Smooth muscle cell (in vitro differentiated cells): ENCODE results near the gene HHIPL1. TPM values are rescaled to one million over a fixed set of nuclear protein-coding genes. Genes with fewer than 3 reads are reported as not detected.

Source experiments
- DNase-seq: peaks from one replicate; lab custom pipeline; 2025; ENCODE audit not compliant: unreplicated experiment; lab: John Stamatoyannopoulos, UW
- H2AFZ ChIP-seq: fragments of 200-600 bp; sonication (generic); 2 replicates; pipeline ENCODE4 v1.6.0; 2016; ENCODE audit warnings: antibody characterized with exemption, low read depth, mild to moderate bottlenecking
- H3F3A ChIP-seq: fragments of 200-600 bp; sonication (generic); 2 replicates; pipeline ENCODE4 v1.6.0; 2017; ENCODE audit warnings: antibody characterized with exemption, low read depth
- H3K27ac ChIP-seq: fragments of 200-600 bp; sonication (generic); 2 replicates; pipeline ENCODE4 v1.5.1; 2016; ENCODE audit warnings: low read depth, mild to moderate bottlenecking
- H3K27me3 ChIP-seq: fragments of 200-600 bp; sonication (generic); 2 replicates; pipeline ENCODE4 v1.6.1; 2016; ENCODE audit warnings: low read depth, mild to moderate bottlenecking
- H3K36me3 ChIP-seq: fragments of 200-600 bp; sonication (generic); 2 replicates; pipeline ENCODE4 v1.5.1; 2016; ENCODE audit warnings: low read depth
- H3K4me1 ChIP-seq: fragments of 200-600 bp; sonication (generic); 2 replicates; pipeline ENCODE4 v1.5.1; 2016; ENCODE audit warnings: low read depth
- H3K4me2 ChIP-seq: fragments of 200-600 bp; sonication (generic); 2 replicates; pipeline ENCODE4 v1.6.0; 2016; ENCODE audit warnings: mild to moderate bottlenecking
- H3K4me3 ChIP-seq: fragments of 200-600 bp; sonication (generic); 2 replicates; pipeline ENCODE4 v1.5.1; 2016; ENCODE audit warnings: mild to moderate bottlenecking
- H3K79me2 ChIP-seq: fragments of 200-600 bp; sonication (generic); 2 replicates; pipeline ENCODE4 v1.6.0; 2016; ENCODE audit warnings: low read depth, mild to moderate bottlenecking
- H3K9ac ChIP-seq: fragments of 200-600 bp; sonication (generic); 2 replicates; pipeline ENCODE4 v1.6.0; 2016; ENCODE audit warnings: low read depth
- H3K9me3 ChIP-seq: fragments of 200-600 bp; sonication (generic); replicated peaks from 2 replicates; pipeline ENCODE4 v1.5.1; 2016; ENCODE audit warnings: low read depth
- H4K20me1 ChIP-seq: fragments of 200-600 bp; sonication (generic); 2 replicates; pipeline ENCODE4 v1.6.0; 2016; ENCODE audit warnings: low read depth
- WGBS: methylation state at CpG from one replicate; pipeline ENCODE4 v1.1.7; 2016; ENCODE audit warnings: low lambda C conversion rate; 5-methylcytosine and 5-hydroxymethylcytosine counted together
- polyA plus RNA-seq: library from polyadenylated mRNA; unstranded; fragments of >200 nt; fragmentation: Nextera tagmentation; extraction: Ambion mirVana; gene quantifications from 2 replicates; pipeline ENCODE4 v1.2.1, GENCODE V29; 2016
- total RNA-seq: library from RNA; depleted of rRNA; stranded (reverse); fragments of >200 nt; gene quantifications from 2 replicates; pipeline ENCODE4 v1.2.3, GENCODE V29; 2014
- TF ChIP-seq, protein P1 (sequence below): fragments of 200-600 bp; sonication (generic); IDR thresholded peaks from 2 replicates; pipeline ENCODE4 v1.5.1; 2017; ENCODE audit warnings: borderline replicate concordance, mild to moderate bottlenecking, antibody characterized with exemption; ENCODE audit not compliant: insufficient read depth, poor library complexity, severe bottlenecking

The HHIPL1 gene
- total and polyA plus RNA-seq, 2 experiments from 2014 or later, result 9.6 to 11.9 TPM

- H3K36me3 ChIP-seq, result no peaks in the 10 kb centered on the region
- H3K4me2 ChIP-seq, result no peak overlapping the region
- H3K9me3 ChIP-seq, result peaks cover 4% of the 10 kb centered on the region
- H3K27me3 ChIP-seq, result no peaks in the 10 kb centered on the region
- peaks cover 5% of the 10 kb centered on the region for H3K4me1 ChIP-seq
- H3K4me3 ChIP-seq, result no peak overlapping the region
- WGBS, result 90% methylated on average over 24 of the region's 24 CpGs
- no peak for DNase-seq
- H3K27ac ChIP-seq, result no peak overlapping the region
- no peaks in the 10 kb centered on the region for H3K79me2 ChIP-seq
- no peak overlapping the region for H2AFZ ChIP-seq
- TF ChIP-seq, protein P1, sequence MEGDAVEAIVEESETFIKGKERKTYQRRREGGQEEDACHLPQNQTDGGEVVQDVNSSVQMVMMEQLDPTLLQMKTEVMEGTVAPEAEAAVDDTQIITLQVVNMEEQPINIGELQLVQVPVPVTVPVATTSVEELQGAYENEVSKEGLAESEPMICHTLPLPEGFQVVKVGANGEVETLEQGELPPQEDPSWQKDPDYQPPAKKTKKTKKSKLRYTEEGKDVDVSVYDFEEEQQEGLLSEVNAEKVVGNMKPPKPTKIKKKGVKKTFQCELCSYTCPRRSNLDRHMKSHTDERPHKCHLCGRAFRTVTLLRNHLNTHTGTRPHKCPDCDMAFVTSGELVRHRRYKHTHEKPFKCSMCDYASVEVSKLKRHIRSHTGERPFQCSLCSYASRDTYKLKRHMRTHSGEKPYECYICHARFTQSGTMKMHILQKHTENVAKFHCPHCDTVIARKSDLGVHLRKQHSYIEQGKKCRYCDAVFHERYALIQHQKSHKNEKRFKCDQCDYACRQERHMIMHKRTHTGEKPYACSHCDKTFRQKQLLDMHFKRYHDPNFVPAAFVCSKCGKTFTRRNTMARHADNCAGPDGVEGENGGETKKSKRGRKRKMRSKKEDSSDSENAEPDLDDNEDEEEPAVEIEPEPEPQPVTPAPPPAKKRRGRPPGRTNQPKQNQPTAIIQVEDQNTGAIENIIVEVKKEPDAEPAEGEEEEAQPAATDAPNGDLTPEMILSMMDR, result no peak
- H3K9ac ChIP-seq, result no peak overlapping the region
- H3F3A ChIP-seq, result no peaks in the 10 kb centered on the region
- H4K20me1 ChIP-seq, result no peaks in the 10 kb centered on the region
These were observed 70.5 kb downstream of the HHIPL1 start for GRCh38 chr14:99715266-99716000.

DNA sequence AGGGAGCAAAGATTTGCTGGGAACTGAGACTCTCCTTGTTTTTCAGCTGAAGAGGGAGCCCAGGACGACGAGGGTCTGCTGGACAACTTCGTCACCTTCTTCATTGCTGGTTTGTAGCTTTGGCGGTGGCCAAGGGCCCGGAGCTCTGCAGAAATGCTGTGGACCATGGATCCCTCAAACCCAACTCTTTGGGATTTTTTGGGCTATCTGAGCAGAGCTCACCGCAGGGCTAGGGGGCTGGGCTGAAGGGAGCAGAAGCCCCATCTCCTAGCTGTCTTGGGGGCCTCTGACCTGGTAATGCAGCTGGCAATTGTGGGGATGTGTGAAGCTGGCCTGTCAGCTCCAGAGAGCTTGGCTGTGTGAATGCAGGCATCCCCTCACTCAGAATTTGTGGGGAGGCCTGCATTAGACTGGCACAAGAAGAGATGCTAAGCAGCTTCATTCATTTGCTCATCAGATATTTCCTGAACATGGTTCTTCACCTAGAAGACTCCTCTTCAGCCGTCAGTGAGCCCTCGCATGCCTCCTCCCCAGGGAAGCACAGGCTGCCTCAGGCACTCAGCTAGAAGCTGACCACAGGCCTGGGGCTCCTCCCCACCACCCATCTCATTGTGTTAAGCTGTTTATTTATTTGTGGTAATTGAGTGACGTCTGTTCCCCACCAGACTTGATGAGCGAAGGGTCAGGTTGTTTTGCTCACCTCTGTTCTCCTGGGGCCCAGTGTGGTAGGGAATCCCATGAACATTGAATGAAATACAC, 71.3 kb downstream of the HHIPL1 start:
- no peak overlapping the region for H3K4me3 ChIP-seq
- no peaks in the 10 kb centered on the region for H3K79me2 ChIP-seq
- H3K36me3 ChIP-seq, result no peaks in the 10 kb centered on the region
- H3F3A ChIP-seq, result no peaks in the 10 kb centered on the region
- peaks cover 4% of the 10 kb centered on the region for H3K9me3 ChIP-seq
- no peak for DNase-seq
- TF ChIP-seq, protein P1, result no peak
- H4K20me1 ChIP-seq, result no peaks in the 10 kb centered on the region
- H3K4me1 ChIP-seq, result peaks cover 5% of the 10 kb centered on the region
- no peak overlapping the region for H2AFZ ChIP-seq
- H3K9ac ChIP-seq, result no peak overlapping the region
- no peak overlapping the region for H3K4me2 ChIP-seq
- H3K27ac ChIP-seq, result no peak overlapping the region
- H3K27me3 ChIP-seq, result no peaks in the 10 kb centered on the region
- 80% methylated on average over 10 of the region's 10 CpGs for WGBS

DNA sequence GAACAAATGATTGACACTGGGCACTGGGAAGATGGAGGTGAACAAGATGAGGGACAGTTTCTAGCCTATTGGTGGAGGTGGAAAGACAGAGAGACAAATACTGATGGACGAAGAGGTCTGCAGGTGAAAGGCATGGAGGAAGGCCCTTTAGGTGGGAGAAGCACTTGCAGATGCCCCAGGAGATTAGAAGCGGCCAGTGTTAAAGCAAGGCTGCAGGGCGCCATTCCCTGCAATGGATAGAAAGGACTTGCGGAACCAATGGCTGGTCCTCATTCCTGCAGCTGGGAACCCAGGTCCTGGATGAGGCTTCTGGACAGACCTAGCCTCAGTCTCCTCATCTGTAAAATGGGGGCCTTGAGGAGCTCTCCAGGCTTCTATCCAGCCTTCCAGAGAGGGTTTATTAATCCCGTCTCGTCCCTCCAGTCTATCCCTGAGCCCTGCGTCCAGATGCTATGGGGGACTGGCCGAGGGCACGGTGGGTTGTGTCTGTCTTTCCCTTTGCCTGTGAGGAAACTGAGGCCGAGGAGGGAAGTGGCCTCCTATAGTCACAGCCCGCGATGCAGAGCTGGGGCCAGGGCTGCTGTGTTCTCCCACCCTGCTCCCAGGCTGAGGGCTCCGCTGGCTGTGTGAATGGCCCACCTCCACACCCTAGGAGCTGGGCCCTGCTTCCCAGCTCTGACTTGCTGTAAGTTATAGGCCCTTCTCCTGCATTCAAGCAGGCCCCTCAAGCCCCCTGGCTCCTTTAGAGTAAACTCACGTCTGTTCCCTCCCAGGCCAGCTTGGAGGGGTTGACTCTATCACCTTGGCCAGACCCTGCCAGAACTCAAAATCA, 72.1 kb downstream of the HHIPL1 start:
- no peaks in the 10 kb centered on the region for H3K27me3 ChIP-seq
- H3K27ac ChIP-seq, result no peak overlapping the region
- no peaks in the 10 kb centered on the region for H3K36me3 ChIP-seq
- H2AFZ ChIP-seq, result no peak overlapping the region
- peaks cover 4% of the 10 kb centered on the region for H3K9me3 ChIP-seq
- no peak overlapping the region for H3K9ac ChIP-seq
- no peaks in the 10 kb centered on the region for H4K20me1 ChIP-seq
- no peak for DNase-seq
- no peaks in the 10 kb centered on the region for H3F3A ChIP-seq
- WGBS, result 97% methylated on average over 14 of the region's 14 CpGs
- no peaks in the 10 kb centered on the region for H3K79me2 ChIP-seq
- no peak overlapping the region for H3K4me2 ChIP-seq
- H3K4me1 ChIP-seq, result peaks cover 5% of the 10 kb centered on the region
- H3K4me3 ChIP-seq, result no peak overlapping the region
- TF ChIP-seq, protein P1, result no peak
